Inflammatory macrophage treated with lipopolysaccharide for 4 hours (primary cell): ENCODE results near the gene SFT2D2.
A peak's percentile ranks its signal among the peaks of the same experiment; 100 is the strongest.
"Not testable (repeated sequence)": the region's sequence is repeated elsewhere in the genome, so short reads cannot be mapped to it uniquely, and the experiment has no call there.

Experiments used
- DNase-seq: peaks from one replicate; pipeline ENCODE4 v3.0.0-alpha.2; 2020

Gene SFT2D2

GRCh38 chr1:168225476-168226190, at the start of gene SFT2D2:
TSS of gene SFT2D2 (plus strand) at chr1:168226004. CDS start at chr1:168226080, 76 bp downstream.
- DNase-seq, result peak; percentile 85

GRCh38 chr1:168178227-168178637, 47.6 kb upstream of the SFT2D2 start:
- DNase-seq, result no peak

- DNase-seq, result peak; percentile 98
Measured at GRCh38 chr1:168178638-168179437, 47.0 kb upstream of the SFT2D2 start, which contains the start of gene TIPRL. TSS of gene TIPRL (plus strand) at chr1:168178962. CDS start at chr1:168179078, 116 bp downstream.

- DNase-seq, result no peak
Measured at GRCh38 chr1:168179438-168180147, 46.2 kb upstream of the SFT2D2 start.

- no peak for DNase-seq
Measured at GRCh38 chr1:168180148-168180524, 45.7 kb upstream of the SFT2D2 start.

- DNase-seq, result not testable (repeated sequence)
Measured at GRCh38 chr1:168181063-168181720, 44.6 kb upstream of the SFT2D2 start.

GRCh38 chr1:168187177-168187576, 38.6 kb upstream of the SFT2D2 start:
- DNase-seq, result no peak

- no peak for DNase-seq
Measured at GRCh38 chr1:168190403-168190802, 35.4 kb upstream of the SFT2D2 start.

GRCh38 chr1:168195199-168196135, 30.3 kb upstream of the SFT2D2 start:
- DNase-seq, result no peak

GRCh38 chr1:168199056-168199455, 26.7 kb upstream of the SFT2D2 start:
- DNase-seq, result no peak

- DNase-seq, result peak; percentile 29
Measured at GRCh38 chr1:168202941-168203654, 22.7 kb upstream of the SFT2D2 start.

- DNase-seq, result no peak
Measured at GRCh38 chr1:168206111-168206510, 19.7 kb upstream of the SFT2D2 start.

GRCh38 chr1:168207673-168208072, 18.1 kb upstream of the SFT2D2 start:
- DNase-seq, result not testable (repeated sequence)

- DNase-seq, result no peak
Measured at GRCh38 chr1:168210312-168210711, 15.5 kb upstream of the SFT2D2 start.

GRCh38 chr1:168213349-168213748, 12.5 kb upstream of the SFT2D2 start:
- no peak for DNase-seq

- no peak for DNase-seq
Measured at GRCh38 chr1:168216171-168216570, 9.6 kb upstream of the SFT2D2 start.

- DNase-seq, result no peak
Measured at GRCh38 chr1:168217664-168218063, 8.1 kb upstream of the SFT2D2 start.

GRCh38 chr1:168218658-168219057, 7.1 kb upstream of the SFT2D2 start:
- DNase-seq, result no peak

- DNase-seq, result peak; percentile 43
Measured at GRCh38 chr1:168220470-168220871, 5.3 kb upstream of the SFT2D2 start.

GRCh38 chr1:168221275-168221674, 4.5 kb upstream of the SFT2D2 start:
- DNase-seq, result no peak

GRCh38 chr1:168223261-168223660, 2.5 kb upstream of the SFT2D2 start:
- DNase-seq, result no peak
